OCI-LY1 (cell line): ENCODE data around the gene STAG1.
"Not testable (repeated sequence)": the region's sequence is repeated elsewhere in the genome, so short reads cannot be mapped to it uniquely, and the experiment has no call there.

Experiments
- CTCF ChIP-seq: fragments of 200-600 bp; sonication (generic), shearing (Covaris generic); IDR thresholded peaks from 2 replicates; pipeline ENCODE4 v1.5.1; 2017; ENCODE audit warnings: mild to moderate bottlenecking, antibody characterized with exemption, low read length, moderate library complexity, mixed read lengths
- EZH2 ChIP-seq: fragments of 200-600 bp; sonication (generic), shearing (Covaris generic); IDR thresholded peaks from 2 replicates; pipeline ENCODE4 v1.8.0; 2017; ENCODE audit warnings: borderline replicate concordance, mixed run types, mild to moderate bottlenecking, antibody characterized with exemption, low read length, moderate library complexity, mixed read lengths

GRCh38 chr3:136801146-136801545 is 49.0 kb upstream of the STAG1 start:
- TF ChIP-seq CTCF, EZH2: not testable (repeated sequence)
